HS-27A (cell line): Measurements from ENCODE around the gene KCTD8.

Experiments
- DNase-seq: peaks from one replicate; pipeline ENCODE4 v3.0.0-alpha.2; 2012; ENCODE audit warnings: low read depth, missing footprints

The KCTD8 gene

GRCh38 chr4:44448521-44449461 is at the start of gene KCTD8:
TSS of gene KCTD8 (minus strand) at chr4:44448809.
- DNase-seq, result no peak

GRCh38 chr4:44494810-44495701 is 46.4 kb upstream of the KCTD8 start:
- DNase-seq, result no peak

GRCh38 chr4:44493924-44494323 is 45.3 kb upstream of the KCTD8 start:
- DNase-seq, result no peak

GRCh38 chr4:44487341-44487740 is 38.7 kb upstream of the KCTD8 start:
- DNase-seq, result no peak

- DNase-seq, result no peak
Observed at GRCh38 chr4:44479731-44480130, 31.1 kb upstream of the KCTD8 start.

- no peak for DNase-seq
Observed at GRCh38 chr4:44462259-44462658, 13.7 kb upstream of the KCTD8 start.

GRCh38 chr4:44447563-44448504 is 775 bp downstream of the KCTD8 start:
- DNase-seq, result no peak

GRCh38 chr4:44446801-44447562 is 1.6 kb downstream of the KCTD8 start:
- no peak for DNase-seq

GRCh38 chr4:44446191-44446590 is 2.4 kb downstream of the KCTD8 start:
- no peak for DNase-seq

- no peak for DNase-seq
Observed at GRCh38 chr4:44438687-44439086, 9.9 kb downstream of the KCTD8 start.

GRCh38 chr4:44434247-44434646 is 14.4 kb downstream of the KCTD8 start:
- no peak for DNase-seq

GRCh38 chr4:44425614-44426208 is 22.9 kb downstream of the KCTD8 start:
- DNase-seq, result no peak

GRCh38 chr4:44422912-44423311 is 25.7 kb downstream of the KCTD8 start:
- DNase-seq, result no peak

- DNase-seq, result no peak
Observed at GRCh38 chr4:44421330-44422065, 27.1 kb downstream of the KCTD8 start.

- no peak for DNase-seq
Observed at GRCh38 chr4:44415251-44415650, 33.4 kb downstream of the KCTD8 start.

GRCh38 chr4:44368413-44369167 is 80.0 kb downstream of the KCTD8 start:
- DNase-seq, result no peak

GRCh38 chr4:44354172-44354571 is 94.4 kb downstream of the KCTD8 start:
- no peak for DNase-seq

GRCh38 chr4:44351069-44351468 is 97.5 kb downstream of the KCTD8 start:
- no peak for DNase-seq

- no peak for DNase-seq
Observed at GRCh38 chr4:44342800-44343199, 105.8 kb downstream of the KCTD8 start.
